OCI-LY1 (cell line): ENCODE measurements around the gene CDC42BPA.

Source experiments
- CTCF ChIP-seq: fragments of 200-600 bp; sonication (generic), shearing (Covaris generic); IDR thresholded peaks from 2 replicates; pipeline ENCODE4 v1.5.1; 2017; ENCODE audit warnings: mild to moderate bottlenecking, antibody characterized with exemption, low read length, moderate library complexity, mixed read lengths
- EZH2 ChIP-seq: fragments of 200-600 bp; sonication (generic), shearing (Covaris generic); IDR thresholded peaks from 2 replicates; pipeline ENCODE4 v1.8.0; 2017; ENCODE audit warnings: borderline replicate concordance, mixed run types, mild to moderate bottlenecking, antibody characterized with exemption, low read length, moderate library complexity, mixed read lengths

GRCh38 chr1:227093309-227093708, 225.0 kb downstream of the CDC42BPA start:
- TF ChIP-seq CTCF, result no peak
- no peak for TF ChIP-seq EZH2
